GM23338 (cell line): ENCODE measurements around the gene SOX13. TPM values are rescaled to one million over a fixed set of nuclear protein-coding genes. Genes with fewer than 3 reads are reported as not detected.

Experiments used
- ATAC-seq: fragments of 200-7000 bp; cut with Tn5 transposase; 3 replicates; pipeline ENCODE4 v1.9.1; 2020
- DNase-seq: peaks from one replicate; pipeline ENCODE4 v3.0.0-alpha.2; 2015; ENCODE audit warnings: low spot score
- H2AFZ ChIP-seq: fragments of 200-600 bp; sonication (generic); 2 replicates; pipeline ENCODE4 v1.8.0; 2016; ENCODE audit warnings: antibody characterized with exemption, mild to moderate bottlenecking, moderate library complexity
- H3F3A ChIP-seq: fragments of 200-600 bp; sonication (generic); replicated peaks from 2 replicates; pipeline ENCODE4 v1.8.0; 2017; ENCODE audit warnings: antibody characterized with exemption, mixed run types, low read depth
- H3K27ac ChIP-seq: fragments of 200-600 bp; sonication (generic); 2 replicates; pipeline ENCODE4 v1.6.1; 2016; ENCODE audit warnings: low read depth
- H3K27me3 ChIP-seq: fragments of 200-600 bp; sonication (generic); 2 replicates; pipeline ENCODE4 v1.8.0; 2016; ENCODE audit warnings: mild to moderate bottlenecking, mixed run types, moderate library complexity; ENCODE audit not compliant: insufficient read depth
- H3K36me3 ChIP-seq: fragments of 200-600 bp; sonication (generic); 2 replicates; pipeline ENCODE4 v1.8.0; 2016; ENCODE audit warnings: mild to moderate bottlenecking; ENCODE audit not compliant: insufficient read depth
- H3K4me1 ChIP-seq: fragments of 200-600 bp; sonication (generic); 2 replicates; pipeline ENCODE4 v1.8.0; 2016; ENCODE audit warnings: mild to moderate bottlenecking, moderate library complexity; ENCODE audit not compliant: insufficient read depth
- H3K4me2 ChIP-seq: fragments of 200-600 bp; sonication (generic); 2 replicates; pipeline ENCODE4 v1.7.1; 2017; ENCODE audit warnings: mixed run types
- H3K4me3 ChIP-seq: fragments of 200-600 bp; sonication (generic); 2 replicates; pipeline ENCODE4 v1.6.1; 2016; ENCODE audit warnings: mixed run types
- H3K79me2 ChIP-seq: fragments of 200-600 bp; sonication (generic); replicated peaks from 2 replicates; pipeline ENCODE4 v1.8.0; 2017; ENCODE audit warnings: mild to moderate bottlenecking; ENCODE audit not compliant: insufficient read depth
- H3K9me2 ChIP-seq: fragments of 200-600 bp; sonication (generic); 2 replicates; pipeline ENCODE4 v1.8.0; 2017; ENCODE audit not compliant: insufficient read depth
- H4K20me1 ChIP-seq: fragments of 200-600 bp; sonication (generic); replicated peaks from 2 replicates; pipeline ENCODE4 v1.8.0; 2017; ENCODE audit warnings: mild to moderate bottlenecking; ENCODE audit not compliant: insufficient read depth
- H3K27ac Mint-ChIP-seq: 2 replicates; pipeline ENCODE4 v1.8.0; 2020; ENCODE audit warnings: inconsistent platforms, mild to moderate bottlenecking, moderate library complexity, mixed read lengths
- H3K27me3 Mint-ChIP-seq: 3 replicates; pipeline ENCODE4 v1.8.0; 2022; ENCODE audit warnings: low read depth, mild to moderate bottlenecking, moderate library complexity, mixed read lengths, inconsistent platforms; ENCODE audit not compliant: insufficient read depth, poor library complexity
- H3K36me3 Mint-ChIP-seq: 3 replicates; pipeline ENCODE4 v1.8.0; 2021; ENCODE audit warnings: low read depth, mild to moderate bottlenecking, inconsistent platforms, moderate library complexity, mixed read lengths
- H3K4me1 Mint-ChIP-seq: 3 replicates; pipeline ENCODE4 v1.8.0; 2020; ENCODE audit warnings: mild to moderate bottlenecking, inconsistent platforms, mixed read lengths
- H3K4me3 Mint-ChIP-seq: 3 replicates; pipeline ENCODE4 v1.8.0; 2021; ENCODE audit warnings: moderate library complexity, mild to moderate bottlenecking, inconsistent platforms, mixed read lengths
- H3K9me3 Mint-ChIP-seq: 3 replicates; pipeline ENCODE4 v1.8.0; 2020; ENCODE audit warnings: moderate library complexity, mild to moderate bottlenecking, inconsistent platforms, mixed read lengths
- CREB1 ChIP-seq: fragments of 250-450 bp; sonication (Bioruptor Pico); IDR thresholded peaks from 2 replicates; pipeline ENCODE4 v1.5.0; 2020; ENCODE audit warnings: low read depth, mild to moderate bottlenecking, moderate library complexity
- CTCF ChIP-seq, 2 experiments: fragments of 200-600 bp in 1 of 2; sonication (generic) in 1 of 2; conservative IDR thresholded peaks; 2 replicates each; pipeline versions ENCODE4 v1.5.1 to v1.6.1; 2016 to 2017; ENCODE audit warnings: antibody characterized with exemption in 2 of 2, low read depth in 2 of 2, mild to moderate bottlenecking in 2 of 2, moderate library complexity in 1 of 2
- ETS1 ChIP-seq: IDR thresholded peaks from 2 replicates; pipeline ENCODE4 v1.6.1; 2016; ENCODE audit warnings: antibody characterized with exemption
- EZH2 ChIP-seq: fragments of 200-600 bp; sonication (generic); IDR thresholded peaks from one replicate; pipeline ENCODE4 v1.8.0; 2017; ENCODE audit warnings: antibody characterized with exemption, mild to moderate bottlenecking, low read depth; ENCODE audit not compliant: unreplicated experiment
- EZH2phosphoT487 ChIP-seq: fragments of 200-600 bp; sonication (generic); IDR thresholded peaks from one replicate; pipeline ENCODE4 v1.8.1; 2018; ENCODE audit warnings: antibody characterized with exemption; ENCODE audit not compliant: unreplicated experiment
- JUNB ChIP-seq: IDR thresholded peaks from one replicate; pipeline ENCODE4 v1.6.1; 2016; ENCODE audit warnings: antibody characterized with exemption; ENCODE audit not compliant: unreplicated experiment
- NANOG ChIP-seq: IDR thresholded peaks from 2 replicates; pipeline ENCODE4 v1.6.1; 2016; ENCODE audit warnings: antibody characterized with exemption, borderline replicate concordance
- POLR2AphosphoS5 ChIP-seq: IDR thresholded peaks from 2 replicates; pipeline ENCODE4 v1.6.1; 2016; ENCODE audit warnings: antibody characterized with exemption, low read depth
- REST ChIP-seq: IDR thresholded peaks from one replicate; pipeline ENCODE4 v1.6.1; 2018; ENCODE audit warnings: antibody characterized with exemption; ENCODE audit not compliant: unreplicated experiment
- STAT1 ChIP-seq: IDR thresholded peaks from one replicate; pipeline ENCODE4 v1.6.1; 2016; ENCODE audit warnings: antibody characterized with exemption; ENCODE audit not compliant: unreplicated experiment
- ZNF114 ChIP-seq: fragments of 250-450 bp; sonication (Bioruptor Pico); IDR thresholded peaks from 2 replicates; pipeline ENCODE4 v1.5.0; 2020; ENCODE audit warnings: mild to moderate bottlenecking, moderate library complexity
- ZNF331 ChIP-seq: fragments of 250-450 bp; sonication (Bioruptor Pico); IDR thresholded peaks from 2 replicates; pipeline ENCODE4 v1.5.0; 2020; ENCODE audit warnings: low read depth, mild to moderate bottlenecking, moderate library complexity
- polyA plus RNA-seq: library from polyadenylated mRNA; unstranded; fragments of >200 nt; fragmentation: Nextera tagmentation; extraction: Ambion mirVana; gene quantifications from 2 replicates; pipeline ENCODE4 v1.2.1, GENCODE V29; 2016
- total RNA-seq: library from RNA; depleted of rRNA; stranded (reverse); fragments of >200 nt; shearing (Covaris generic); gene quantifications from 2 replicates; pipeline ENCODE4 v1.2.3, GENCODE V29; 2014

Gene SOX13
- total and polyA plus RNA-seq, 2 experiments from 2014 or later = 28.6 to 123 TPM

- TF ChIP-seq CTCF (conservative IDR thresholded peaks at IDR 0.05; ENCODE audit: low read depth in 2 of 2) = no peak
- TF ChIP-seq EZH2phosphoT487 = no peak
- TF ChIP-seq NANOG = no peak
- no peak for TF ChIP-seq STAT1
- TF ChIP-seq ZNF331 (CRISPR knock-in tag) = no peak
- TF ChIP-seq JUNB = no peak
Measured at GRCh38 chr1:204152310-204153044, 79.6 kb downstream of the SOX13 start (continued).

GRCh38 chr1:204153667-204154066 is 80.8 kb downstream of the SOX13 start:
- Histone ChIP-seq H3F3A (no peaks in the 10 kb centered on the region), H3K9me2 (no peaks in the 10 kb centered on the region), H2AFZ (no peak overlapping the region), H3K4me3 (no peak overlapping the region), H3K4me1 (peaks cover 12% of the 10 kb centered on the region), H3K27me3 (peaks cover 19% of the 10 kb centered on the region; the same call in 1 of the 2 replicates), H3K4me2 (no peak overlapping the region), H3K79me2 (no peaks in the 10 kb centered on the region), H3K36me3 (no peaks in the 10 kb centered on the region), H4K20me1 (no peaks in the 10 kb centered on the region), H3K27ac (no peak overlapping the region)
- H3K27me3 Mint-ChIP-seq = peaks cover 19% of the 10 kb centered on the region
- no peak overlapping the region for H3K4me3 Mint-ChIP-seq
- no peaks in the 10 kb centered on the region for H3K9me3 Mint-ChIP-seq
- ATAC-seq = no peak
- H3K36me3 Mint-ChIP-seq = no peaks in the 10 kb centered on the region; the same call in 1 of the 3 replicates
- DNase-seq = no peak
- H3K27ac Mint-ChIP-seq = no peak overlapping the region
- H3K4me1 Mint-ChIP-seq = peaks cover 30% of the 10 kb centered on the region
- TF ChIP-seq NANOG (no peak), ETS1 (no peak), EZH2 (no peak), EZH2phosphoT487 (no peak), REST (no peak), POLR2AphosphoS5 (no peak), CREB1 (CRISPR knock-in tag) (no peak), ZNF331 (CRISPR knock-in tag) (no peak), STAT1 (no peak), CTCF (conservative IDR thresholded peaks at IDR 0.05; ENCODE audit: low read depth in 2 of 2) (no peak), ZNF114 (CRISPR knock-in tag) (no peak), JUNB (no peak)
